Thyroid gland (tissue), 4 donors: ENCODE results near the gene EIF2S1. TPM values are rescaled to one million over a fixed set of nuclear protein-coding genes. Genes with fewer than 3 reads are reported as not detected.

Source experiments
- DNase-seq, 2 donors: peaks; one replicate each; pipeline ENCODE4 v3.0.0-alpha.2; 2019
- H3K27ac ChIP-seq, 3 donors: fragments of 200-600 bp; sonication (generic); 1 replicate in 2 of 3; 2 replicates in 1 of 3; pipeline ENCODE4 v1.5.1; 2016 to 2019; ENCODE audit warnings: mild to moderate bottlenecking in 1 of 3, moderate library complexity in 1 of 3
- H3K27me3 ChIP-seq: fragments of 200-600 bp; sonication (generic); one replicate; pipeline ENCODE4 v1.5.1; 2019
- H3K36me3 ChIP-seq, 2 donors: fragments of 200-600 bp; sonication (generic); one replicate each; pipeline ENCODE4 v1.5.1; 2016 to 2019
- H3K4me1 ChIP-seq, 2 donors: fragments of 200-600 bp; sonication (generic); one replicate each; pipeline ENCODE4 v1.5.1; 2017 to 2019
- H3K4me3 ChIP-seq, 3 donors: fragments of 200-600 bp; sonication (generic); replicated peaks in 1 of 3; 1 replicate in 2 of 3; 2 replicates in 1 of 3; pipeline ENCODE4 v1.5.1; 2016; ENCODE audit warnings: mild to moderate bottlenecking in 1 of 3
- H3K9me3 ChIP-seq: fragments of 200-600 bp; sonication (generic); one replicate; pipeline ENCODE4 v1.5.1; 2017
- POLR2A ChIP-seq, 2 donors: fragments of 450-650 bp; IDR thresholded peaks; one replicate each; pipeline ENCODE4 v1.6.1; 2017; ENCODE audit warnings: antibody characterized with exemption in 2 of 2, mild to moderate bottlenecking in 2 of 2, moderate library complexity in 1 of 2
- WGBS, 2 donors: methylation state at CpG; one replicate each; pipeline ENCODE4 v1.1.5; 2017; 5-methylcytosine and 5-hydroxymethylcytosine counted together
- intact Hi-C: fragments of 100-400 bp; cut with DNase I; formaldehyde crosslinking; loops from one replicate; pipeline ENCODE4 v1.15.1; 2023
- total RNA-seq, 4 donors: library from RNA; depleted of rRNA; stranded (reverse); fragments of >200 nt; gene quantifications; one replicate each; pipeline ENCODE4 v1.2.3, GENCODE V29; 2016
- TF ChIP-seq, protein P1 (sequence below), 6 experiments: fragments of 200-600 bp in 3 of 6; fragments of 450-650 bp in 3 of 6; sonication (generic) in 3 of 6; IDR thresholded peaks; one replicate each; pipeline ENCODE4 v1.5.1; 2016 to 2019; ENCODE audit warnings: antibody characterized with exemption in 6 of 6, mild to moderate bottlenecking in 2 of 6, inconsistent platforms in 1 of 6, moderate library complexity in 1 of 6

EIF2S1 gene
- total RNA-seq, 4 donors from 2014 or later = 53.3 to 98.5 (median 69.6) TPM

DNA sequence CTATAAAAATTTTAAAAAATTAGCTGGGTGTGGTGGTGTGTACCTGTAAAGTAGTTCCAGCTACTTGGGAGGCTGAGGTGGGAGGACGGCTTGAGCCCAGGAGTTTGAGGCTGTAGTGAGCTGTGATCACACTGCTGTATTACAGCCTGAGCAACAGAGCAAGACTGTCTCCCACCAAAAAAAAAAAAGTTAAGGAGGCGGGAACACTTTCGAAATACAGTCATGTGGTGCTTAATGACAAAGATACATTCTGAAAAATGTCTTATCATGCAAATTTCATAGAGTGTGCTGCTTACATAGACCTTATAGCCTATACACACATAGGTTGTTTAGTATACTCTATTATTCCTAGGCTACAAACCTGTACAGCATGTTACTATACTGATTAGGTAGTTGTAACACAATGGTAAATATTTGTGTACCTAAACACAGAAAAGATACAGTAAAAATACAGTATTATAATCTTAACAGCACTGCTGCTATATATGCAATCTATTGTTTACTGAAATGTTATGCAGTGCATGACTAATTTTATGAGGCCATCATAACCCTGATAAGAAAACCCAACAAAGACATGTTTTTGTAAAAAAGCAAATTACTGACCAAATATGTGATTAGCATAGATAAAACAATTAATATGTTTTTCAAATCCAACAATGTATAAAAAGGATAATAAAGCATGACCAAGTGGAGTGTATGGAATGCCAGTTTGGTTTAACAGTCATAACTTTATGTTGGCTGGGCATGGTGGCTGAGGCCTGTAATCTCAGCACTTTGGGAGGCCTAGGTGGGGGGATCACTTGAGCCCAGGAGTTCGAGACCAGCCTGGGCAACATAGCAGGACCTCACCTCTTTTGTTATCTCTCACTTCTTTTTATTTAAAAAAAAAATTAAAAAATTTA, 11.4 kb downstream of the EIF2S1 start:
- intact Hi-C loops = no loop called here
- Histone ChIP-seq H3K4me1 (peaks cover 6 to 15% of the 10 kb centered on the region in 2 donors), H3K27me3 (no peaks in the 10 kb centered on the region), H3K36me3 (peaks cover 23 to 39% of the 10 kb centered on the region in 2 donors), H3K4me3 (no peak overlapping the region), H3K9me3 (no peaks in the 10 kb centered on the region), H3K27ac (no peak overlapping the region)
- DNase-seq = no peak
- TF ChIP-seq POLR2A (IDR thresholded peaks at IDR 0.05) = no peak
- TF ChIP-seq, protein P1, sequence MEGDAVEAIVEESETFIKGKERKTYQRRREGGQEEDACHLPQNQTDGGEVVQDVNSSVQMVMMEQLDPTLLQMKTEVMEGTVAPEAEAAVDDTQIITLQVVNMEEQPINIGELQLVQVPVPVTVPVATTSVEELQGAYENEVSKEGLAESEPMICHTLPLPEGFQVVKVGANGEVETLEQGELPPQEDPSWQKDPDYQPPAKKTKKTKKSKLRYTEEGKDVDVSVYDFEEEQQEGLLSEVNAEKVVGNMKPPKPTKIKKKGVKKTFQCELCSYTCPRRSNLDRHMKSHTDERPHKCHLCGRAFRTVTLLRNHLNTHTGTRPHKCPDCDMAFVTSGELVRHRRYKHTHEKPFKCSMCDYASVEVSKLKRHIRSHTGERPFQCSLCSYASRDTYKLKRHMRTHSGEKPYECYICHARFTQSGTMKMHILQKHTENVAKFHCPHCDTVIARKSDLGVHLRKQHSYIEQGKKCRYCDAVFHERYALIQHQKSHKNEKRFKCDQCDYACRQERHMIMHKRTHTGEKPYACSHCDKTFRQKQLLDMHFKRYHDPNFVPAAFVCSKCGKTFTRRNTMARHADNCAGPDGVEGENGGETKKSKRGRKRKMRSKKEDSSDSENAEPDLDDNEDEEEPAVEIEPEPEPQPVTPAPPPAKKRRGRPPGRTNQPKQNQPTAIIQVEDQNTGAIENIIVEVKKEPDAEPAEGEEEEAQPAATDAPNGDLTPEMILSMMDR (IDR thresholded peaks at IDR 0.05) = no peak
- 96 to 99% methylated on average over 4 of the region's 4 CpGs for WGBS, 2 donors

DNA sequence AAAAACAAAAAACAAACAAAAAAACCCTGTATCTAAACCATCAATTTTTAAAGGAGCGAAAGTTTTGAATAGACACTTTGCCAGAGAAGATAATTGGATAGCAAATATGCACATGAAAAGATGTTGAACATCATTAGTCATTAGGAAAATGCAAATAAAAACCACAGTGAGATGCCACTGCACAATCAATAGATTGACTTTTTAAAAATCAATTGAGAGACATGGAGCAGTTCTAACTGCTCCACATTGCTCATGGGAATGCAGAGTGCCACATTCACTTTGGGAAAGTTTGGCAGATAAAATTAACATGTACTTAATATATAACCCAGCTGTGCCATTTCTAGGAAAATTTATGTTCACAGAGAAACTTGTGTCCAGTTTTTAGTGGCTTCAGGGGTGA, 12.7 kb downstream of the EIF2S1 start:
- no peak for TF ChIP-seq POLR2A (IDR thresholded peaks at IDR 0.05)
- TF ChIP-seq, protein P1 (IDR thresholded peaks at IDR 0.05) = no peak
- peaks cover 23 to 39% of the 10 kb centered on the region in 2 donors for H3K36me3 ChIP-seq
- intact Hi-C loops = no loop called here
- no peaks in the 10 kb centered on the region for H3K27me3 ChIP-seq
- no peak overlapping the region for H3K4me3 ChIP-seq
- no peak for DNase-seq
- no peaks in the 10 kb centered on the region for H3K9me3 ChIP-seq
- H3K27ac ChIP-seq = no peak overlapping the region
- H3K4me1 ChIP-seq = peaks cover 6 to 14% of the 10 kb centered on the region in 2 donors
- 98 to 100% methylated on average over 1 of the region's 1 CpG for WGBS, 2 donors

DNA sequence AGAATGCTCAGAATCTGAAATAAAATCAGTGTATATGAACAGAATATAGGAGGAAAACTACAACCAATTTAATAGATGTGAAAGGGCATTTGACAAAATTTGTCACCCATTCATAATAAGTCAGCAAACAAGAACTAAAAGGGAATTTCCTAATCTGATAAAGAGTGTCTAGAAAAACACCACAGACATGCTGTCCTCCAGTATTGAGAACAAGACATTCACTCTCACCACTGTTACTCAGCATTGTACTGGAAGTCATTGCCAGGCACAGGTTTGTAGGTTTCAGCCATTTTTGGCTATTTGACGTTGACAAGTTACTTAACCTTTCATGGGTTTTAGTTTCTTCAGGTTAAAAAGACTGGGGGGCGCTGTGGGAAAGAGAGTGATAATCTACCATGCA, 13.2 kb downstream of the EIF2S1 start:
- WGBS, 2 donors = 86 to 91% methylated on average over 2 of the region's 2 CpGs
- Histone ChIP-seq H3K27ac (no peak overlapping the region), H3K27me3 (no peaks in the 10 kb centered on the region), H3K4me1 (peaks cover 6 to 10% of the 10 kb centered on the region in 2 donors), H3K9me3 (no peaks in the 10 kb centered on the region), H3K36me3 (peaks cover 24 to 36% of the 10 kb centered on the region in 2 donors), H3K4me3 (no peak overlapping the region)
- intact Hi-C loops = no loop called here
- TF ChIP-seq POLR2A (IDR thresholded peaks at IDR 0.05) = no peak
- TF ChIP-seq, protein P1 (IDR thresholded peaks at IDR 0.05) = no peak
- no peak for DNase-seq

DNA sequence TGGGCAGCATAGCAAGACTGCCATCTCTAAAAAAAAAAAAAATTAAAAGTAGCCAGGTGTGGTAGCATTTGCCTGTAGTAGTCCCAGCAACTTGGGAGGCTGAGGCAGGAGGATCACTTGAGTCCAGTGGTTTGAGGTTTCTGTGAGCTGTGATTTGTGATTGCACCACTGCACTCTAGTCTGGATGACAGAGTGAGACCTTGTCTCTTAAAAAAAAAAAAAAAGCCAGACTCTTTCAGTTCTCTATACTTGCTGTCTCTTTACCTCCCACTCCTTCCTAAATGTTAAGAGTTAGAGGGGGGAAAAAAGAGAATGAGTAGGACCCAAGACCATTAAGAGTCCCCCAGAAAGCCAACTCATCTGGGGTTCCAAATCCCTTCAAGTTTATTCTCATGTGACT, 17.8 kb downstream of the EIF2S1 start:
- DNase-seq = no peak
- Histone ChIP-seq H3K4me1 (peaks cover 6 to 10% of the 10 kb centered on the region in 2 donors), H3K27ac (no peak overlapping the region), H3K36me3 (peaks cover 43 to 46% of the 10 kb centered on the region in 2 donors), H3K9me3 (no peaks in the 10 kb centered on the region), H3K4me3 (no peak overlapping the region), H3K27me3 (no peaks in the 10 kb centered on the region)
- TF ChIP-seq, protein P1 (IDR thresholded peaks at IDR 0.05) = no peak
- no peak for TF ChIP-seq POLR2A (IDR thresholded peaks at IDR 0.05)
- intact Hi-C loops = no loop called here

DNA sequence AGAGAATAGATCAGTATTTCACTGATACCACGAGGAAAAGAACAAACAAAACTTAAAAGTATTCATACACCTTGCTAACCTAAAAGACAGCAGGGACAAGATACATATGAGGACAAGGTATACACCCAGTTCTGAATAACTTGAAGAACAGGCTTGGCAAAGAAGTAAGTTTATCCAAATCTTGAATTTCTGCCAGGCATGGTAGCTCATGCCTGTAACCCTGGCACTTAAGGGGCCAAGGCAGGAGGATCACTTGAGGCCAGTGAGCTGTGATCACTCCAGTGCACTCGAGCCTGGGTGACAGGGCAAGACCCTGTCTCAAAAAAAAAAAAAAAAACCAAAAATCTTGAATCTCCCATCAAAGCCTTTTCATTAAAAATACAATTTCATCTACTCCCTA, 25.0 kb downstream of the EIF2S1 start:
- Histone ChIP-seq H3K9me3 (no peaks in the 10 kb centered on the region), H3K4me3 (no peak overlapping the region), H3K27me3 (no peaks in the 10 kb centered on the region), H3K36me3 (peaks cover 35 to 36% of the 10 kb centered on the region in 2 donors), H3K27ac (peak overlapping the region; percentile 32 to 81 (median 76)), H3K4me1 (peaks cover 35 to 40% of the 10 kb centered on the region in 2 donors)
- 20 to 42% methylated on average over 2 of the region's 2 CpGs for WGBS, 2 donors
- TF ChIP-seq, protein P1 (IDR thresholded peaks at IDR 0.05) = no peak
- TF ChIP-seq POLR2A (IDR thresholded peaks at IDR 0.05) = no peak
- DNase-seq = peak; percentile 93 to 94
- intact Hi-C loops = no loop called here
